H9 (cell line): ENCODE measurements around the gene NKD2. TPM values are rescaled to one million over a fixed set of nuclear protein-coding genes. Genes with fewer than 3 reads are reported as not detected.

Source experiments
- DNase-seq: peaks from one replicate; pipeline ENCODE4 v3.0.0-alpha.2; 2017
- H2AFZ ChIP-seq: one replicate; pipeline ENCODE4 v1.6.1; 2013; ENCODE audit warnings: mild to moderate bottlenecking, low read length, control low read depth, moderate library complexity
- H2AK5ac ChIP-seq: 2 replicates; pipeline ENCODE4 v1.6.1; 2013; ENCODE audit warnings: low read length, control low read depth, mixed read lengths; ENCODE audit not compliant: insufficient read length
- H2BK120ac ChIP-seq: one replicate; pipeline ENCODE4 v1.6.1; 2013; ENCODE audit warnings: low read depth, mild to moderate bottlenecking, low read length, control low read depth, inconsistent platforms; ENCODE audit not compliant: poor library complexity, severe bottlenecking
- H2BK12ac ChIP-seq: 2 replicates; pipeline ENCODE4 v1.6.1; 2013; ENCODE audit warnings: low read length, control low read depth, mixed read lengths, low read depth; ENCODE audit not compliant: insufficient read length
- H2BK15ac ChIP-seq: 2 replicates; pipeline ENCODE4 v1.6.1; 2013; ENCODE audit warnings: low read depth, low read length, control low read depth
- H2BK20ac ChIP-seq: one replicate; pipeline ENCODE4 v1.6.1; 2013; ENCODE audit warnings: low read depth, mild to moderate bottlenecking, low read length, control low read depth, inconsistent platforms; ENCODE audit not compliant: poor library complexity, severe bottlenecking
- H2BK5ac ChIP-seq: 2 replicates; pipeline ENCODE4 v1.6.1; 2013; ENCODE audit warnings: low read length, control low read depth, mixed read lengths; ENCODE audit not compliant: insufficient read length
- H3K14ac ChIP-seq: 2 replicates; pipeline ENCODE4 v1.6.1; 2013; ENCODE audit warnings: low read length, control low read depth; ENCODE audit not compliant: insufficient read depth
- H3K18ac ChIP-seq: 2 replicates; pipeline ENCODE4 v1.6.1; 2013; ENCODE audit warnings: low read depth, mild to moderate bottlenecking, mixed read lengths, low read length, control low read depth; ENCODE audit not compliant: insufficient read length
- H3K23ac ChIP-seq: 2 replicates; pipeline ENCODE4 v1.6.1; 2013; ENCODE audit warnings: low read length, control low read depth, mixed read lengths, low read depth; ENCODE audit not compliant: insufficient read length
- H3K23me2 ChIP-seq: 2 replicates; pipeline ENCODE4 v1.6.1; 2013; ENCODE audit warnings: low read depth, mild to moderate bottlenecking, mixed read lengths, low read length, control low read depth; ENCODE audit not compliant: insufficient read length, poor library complexity, severe bottlenecking
- H3K27ac ChIP-seq: 2 replicates; pipeline ENCODE4 v1.5.1; 2013; ENCODE audit warnings: low read length, control low read depth, mixed read lengths, low read depth; ENCODE audit not compliant: insufficient read length
- H3K27me3 ChIP-seq: 2 replicates; pipeline ENCODE4 v1.6.1; 2013; ENCODE audit warnings: low read length, control low read depth, inconsistent platforms; ENCODE audit not compliant: insufficient read depth
- H3K4ac ChIP-seq: 2 replicates; pipeline ENCODE4 v1.6.1; 2013; ENCODE audit warnings: low read depth, mild to moderate bottlenecking, control low read depth, inconsistent platforms, low read length, moderate library complexity
- H3K4me1 ChIP-seq: 2 replicates; pipeline ENCODE4 v1.6.1; 2013; ENCODE audit warnings: low read length, control low read depth, inconsistent platforms; ENCODE audit not compliant: insufficient read depth
- H3K4me2 ChIP-seq: 2 replicates; pipeline ENCODE4 v1.6.1; 2013; ENCODE audit warnings: low read length, control low read depth, mixed read lengths; ENCODE audit not compliant: insufficient read length, insufficient read depth
- H3K56ac ChIP-seq: 2 replicates; pipeline ENCODE4 v1.6.1; 2013; ENCODE audit warnings: low read depth, mild to moderate bottlenecking, mixed read lengths, low read length, control low read depth; ENCODE audit not compliant: insufficient read length
- H3K79me1 ChIP-seq: 2 replicates; pipeline ENCODE4 v1.6.1; 2013; ENCODE audit warnings: low read depth, mild to moderate bottlenecking, moderate library complexity, low read length, control low read depth, inconsistent platforms; ENCODE audit not compliant: insufficient read depth, poor library complexity, severe bottlenecking
- H3K79me2 ChIP-seq: 2 replicates; pipeline ENCODE4 v1.6.1; 2013; ENCODE audit warnings: low read length, control low read depth, inconsistent platforms; ENCODE audit not compliant: insufficient read depth
- H3K9ac ChIP-seq: 2 replicates; pipeline ENCODE4 v1.6.1; 2013; ENCODE audit warnings: low read length, control low read depth, mixed read lengths; ENCODE audit not compliant: insufficient read length; ENCODE audit errors: extremely low read depth
- H3K9me3 ChIP-seq: one replicate; pipeline ENCODE4 v1.6.1; 2013; ENCODE audit warnings: low read depth, low read length, inconsistent platforms; ENCODE audit not compliant: control insufficient read depth
- H3T11ph ChIP-seq: one replicate; pipeline ENCODE4 v1.6.1; 2013; ENCODE audit warnings: mild to moderate bottlenecking, low read length, control low read depth, inconsistent platforms
- H4K20me1 ChIP-seq: one replicate; pipeline ENCODE4 v1.6.1; 2013; ENCODE audit not compliant: control insufficient read depth, insufficient read length, insufficient read depth
- H4K5ac ChIP-seq: 2 replicates; pipeline ENCODE4 v1.6.1; 2013; ENCODE audit warnings: low read depth, mild to moderate bottlenecking, mixed read lengths, low read length, control low read depth; ENCODE audit not compliant: insufficient read length
- H4K8ac ChIP-seq: replicated peaks from 2 replicates; pipeline ENCODE4 v1.6.1; 2013; ENCODE audit warnings: low read length, control low read depth, mixed read lengths, low read depth; ENCODE audit not compliant: insufficient read length
- H4K91ac ChIP-seq: 2 replicates; pipeline ENCODE4 v1.6.1; 2013; ENCODE audit warnings: low read depth, mild to moderate bottlenecking, moderate library complexity, mixed read lengths, low read length, control low read depth; ENCODE audit not compliant: insufficient read length
- H3K27ac Mint-ChIP-seq, 3 experiments: 2 replicates in 2 of 3; 3 replicates in 1 of 3; pipeline ENCODE4 v1.8.0; 2020 to 2021; ENCODE audit warnings: mixed read lengths in 3 of 3, mild to moderate bottlenecking in 1 of 3, moderate library complexity in 1 of 3
- H3K27me3 Mint-ChIP-seq: 2 replicates; pipeline ENCODE4 v1.8.0; 2021; ENCODE audit warnings: low read depth, mild to moderate bottlenecking, moderate library complexity, mixed read lengths
- H3K36me3 Mint-ChIP-seq, 3 experiments: 2 replicates in 2 of 3; 3 replicates in 1 of 3; pipeline ENCODE4 v1.8.0; 2020 to 2021; ENCODE audit warnings: low read depth in 3 of 3, mixed read lengths in 3 of 3; ENCODE audit not compliant: insufficient read depth in 1 of 3
- H3K4me1 Mint-ChIP-seq, 2 experiments: 2 replicates each; pipeline ENCODE4 v1.8.0; 2020; ENCODE audit warnings: mixed read lengths in 2 of 2
- H3K4me3 Mint-ChIP-seq, 2 experiments: 2 replicates in 1 of 2; 3 replicates in 1 of 2; pipeline ENCODE4 v1.8.0; 2020 to 2021; ENCODE audit warnings: mild to moderate bottlenecking in 2 of 2, mixed read lengths in 2 of 2, moderate library complexity in 1 of 2
- H3K9me3 Mint-ChIP-seq, 2 experiments: 2 replicates in 1 of 2; 3 replicates in 1 of 2; pipeline ENCODE4 v1.8.0; 2020; ENCODE audit warnings: mild to moderate bottlenecking in 2 of 2, mixed read lengths in 2 of 2, moderate library complexity in 1 of 2
- WGBS: extraction: QIAGEN DNeasy Blood & Tissue Kit; methylation state at CpG from one replicate; pipeline ENCODE4 v1.1.7; 2013; ENCODE audit warnings: missing lambda C conversion rate, low lambda C conversion rate, mixed read lengths; ENCODE audit not compliant: insufficient read length; ENCODE audit errors: extremely low coverage; 5-methylcytosine and 5-hydroxymethylcytosine counted together
- total RNA-seq: library from RNA; stranded (reverse); gene quantifications from 2 replicates; pipeline ENCODE4 v1.2.1, GENCODE V29; 2021
- TF ChIP-seq, protein P1 (sequence below): fragments of 200-600 bp; sonication (generic); conservative IDR thresholded peaks from 3 replicates; pipeline ENCODE4 v1.8.0; 2021; ENCODE audit warnings: antibody characterized with exemption, mild to moderate bottlenecking

NKD2 gene
- total RNA-seq, 1 experiment from 2014 or later = 7.3 TPM

DNA sequence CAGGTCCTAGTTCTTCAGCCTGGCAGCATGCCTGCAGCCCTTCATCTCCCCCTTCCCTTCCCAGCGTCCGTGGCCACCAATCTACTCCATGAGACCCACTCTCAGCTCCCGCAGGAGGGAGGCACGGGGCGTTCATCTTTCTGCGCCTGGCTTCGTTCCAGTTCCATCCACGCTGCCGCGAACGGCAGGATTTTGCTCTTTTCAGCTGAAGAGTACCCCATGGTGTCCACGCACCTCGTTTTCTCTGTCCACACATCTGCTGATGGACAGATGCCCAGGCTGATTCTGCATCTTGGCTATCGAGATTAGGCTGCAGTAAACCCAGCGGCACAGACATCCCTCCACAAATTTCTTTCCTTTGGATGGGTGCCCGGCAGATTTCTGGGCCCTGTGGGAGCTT, 30.5 kb upstream of the NKD2 start:
- H3T11ph ChIP-seq = no peak overlapping the region
- Mint-ChIP-seq H3K4me1 (peaks cover 2 to 4% of the 10 kb centered on the region in 2 experiments; a peak in 3 of 4 replicates), H3K36me3 (no peaks in the 10 kb centered on the region), H3K27me3 (peaks cover 14% of the 10 kb centered on the region), H3K9me3 (peaks cover 0 to under 1% of the 10 kb centered on the region in 2 experiments; a peak in 2 of 5 replicates), H3K4me3 (no peak overlapping the region), H3K27ac (no peak overlapping the region; a peak in 1 of 7 replicates)
- TF ChIP-seq, protein P1, sequence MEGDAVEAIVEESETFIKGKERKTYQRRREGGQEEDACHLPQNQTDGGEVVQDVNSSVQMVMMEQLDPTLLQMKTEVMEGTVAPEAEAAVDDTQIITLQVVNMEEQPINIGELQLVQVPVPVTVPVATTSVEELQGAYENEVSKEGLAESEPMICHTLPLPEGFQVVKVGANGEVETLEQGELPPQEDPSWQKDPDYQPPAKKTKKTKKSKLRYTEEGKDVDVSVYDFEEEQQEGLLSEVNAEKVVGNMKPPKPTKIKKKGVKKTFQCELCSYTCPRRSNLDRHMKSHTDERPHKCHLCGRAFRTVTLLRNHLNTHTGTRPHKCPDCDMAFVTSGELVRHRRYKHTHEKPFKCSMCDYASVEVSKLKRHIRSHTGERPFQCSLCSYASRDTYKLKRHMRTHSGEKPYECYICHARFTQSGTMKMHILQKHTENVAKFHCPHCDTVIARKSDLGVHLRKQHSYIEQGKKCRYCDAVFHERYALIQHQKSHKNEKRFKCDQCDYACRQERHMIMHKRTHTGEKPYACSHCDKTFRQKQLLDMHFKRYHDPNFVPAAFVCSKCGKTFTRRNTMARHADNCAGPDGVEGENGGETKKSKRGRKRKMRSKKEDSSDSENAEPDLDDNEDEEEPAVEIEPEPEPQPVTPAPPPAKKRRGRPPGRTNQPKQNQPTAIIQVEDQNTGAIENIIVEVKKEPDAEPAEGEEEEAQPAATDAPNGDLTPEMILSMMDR = no peak
- H3K27me3 ChIP-seq = no peaks in the 10 kb centered on the region
- H3K14ac ChIP-seq = no peak overlapping the region
- no peak overlapping the region for H3K4me2 ChIP-seq
- H3K23me2 ChIP-seq = no peaks in the 10 kb centered on the region
- no peaks in the 10 kb centered on the region for H3K9me3 ChIP-seq
- no peak overlapping the region for H3K23ac ChIP-seq
- H3K9ac ChIP-seq = no peak overlapping the region
- WGBS = no CpG with 5 or more reads among the region's 16 CpGs
- H3K79me2 ChIP-seq = no peaks in the 10 kb centered on the region
- no peak overlapping the region for H3K56ac ChIP-seq
- H4K8ac ChIP-seq = no peak overlapping the region
- no peaks in the 10 kb centered on the region for H3K79me1 ChIP-seq
- no peak overlapping the region for H4K91ac ChIP-seq
- H2BK5ac ChIP-seq = no peak overlapping the region
- H2AFZ ChIP-seq = no peak overlapping the region
- H2BK15ac ChIP-seq = no peak overlapping the region
- H2BK12ac ChIP-seq = no peak overlapping the region
- no peaks in the 10 kb centered on the region for H3K4me1 ChIP-seq
- no peak overlapping the region for H3K27ac ChIP-seq
- peak; percentile 20 for DNase-seq
- no peak overlapping the region for H2BK20ac ChIP-seq
- H2AK5ac ChIP-seq = no peak overlapping the region
- H4K5ac ChIP-seq = no peak overlapping the region
- no peak overlapping the region for H3K18ac ChIP-seq
- no peak overlapping the region for H3K4ac ChIP-seq
- H4K20me1 ChIP-seq = peaks cover 2% of the 10 kb centered on the region
- H2BK120ac ChIP-seq = no peak overlapping the region
